GM19035 (cell line): Measurements from ENCODE around the gene PROSER2.
A peak's percentile ranks its signal among the peaks of the same experiment; 100 is the strongest.
"Not testable (repeated sequence)": the region's sequence is repeated elsewhere in the genome, so short reads cannot be mapped to it uniquely, and the experiment has no call there.

Experiments used
- ATAC-seq: cut with Tn5 transposase; IDR thresholded peaks from one replicate; pipeline ENCODE4 v1.9.1; 2021; ENCODE audit not compliant: unreplicated experiment

Gene PROSER2

DNA sequence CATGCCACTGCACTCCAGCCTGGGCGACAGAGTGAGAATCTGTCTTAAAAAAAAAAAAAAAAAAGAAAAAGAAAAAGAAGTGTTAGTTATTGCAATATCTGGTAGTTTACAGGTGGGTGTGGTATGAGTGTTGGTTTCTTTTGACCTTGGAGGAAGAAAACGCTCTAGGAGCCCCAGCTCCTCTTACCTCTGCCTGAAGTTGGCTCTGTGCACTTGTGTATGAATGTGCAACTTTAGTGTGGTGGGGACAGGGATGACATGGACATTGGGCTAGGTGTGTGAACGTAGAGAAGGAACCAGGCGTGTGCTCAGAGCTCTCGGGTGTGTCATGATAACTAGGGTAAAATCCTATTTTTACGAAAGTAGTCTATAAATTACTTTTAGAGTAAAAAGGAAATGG is 11.9 kb downstream of the PROSER2 start:
- ATAC-seq, result no peak

- ATAC-seq, result no peak
Observed at GRCh38 chr10:11835704-11836103, 12.5 kb downstream of the PROSER2 start.

DNA sequence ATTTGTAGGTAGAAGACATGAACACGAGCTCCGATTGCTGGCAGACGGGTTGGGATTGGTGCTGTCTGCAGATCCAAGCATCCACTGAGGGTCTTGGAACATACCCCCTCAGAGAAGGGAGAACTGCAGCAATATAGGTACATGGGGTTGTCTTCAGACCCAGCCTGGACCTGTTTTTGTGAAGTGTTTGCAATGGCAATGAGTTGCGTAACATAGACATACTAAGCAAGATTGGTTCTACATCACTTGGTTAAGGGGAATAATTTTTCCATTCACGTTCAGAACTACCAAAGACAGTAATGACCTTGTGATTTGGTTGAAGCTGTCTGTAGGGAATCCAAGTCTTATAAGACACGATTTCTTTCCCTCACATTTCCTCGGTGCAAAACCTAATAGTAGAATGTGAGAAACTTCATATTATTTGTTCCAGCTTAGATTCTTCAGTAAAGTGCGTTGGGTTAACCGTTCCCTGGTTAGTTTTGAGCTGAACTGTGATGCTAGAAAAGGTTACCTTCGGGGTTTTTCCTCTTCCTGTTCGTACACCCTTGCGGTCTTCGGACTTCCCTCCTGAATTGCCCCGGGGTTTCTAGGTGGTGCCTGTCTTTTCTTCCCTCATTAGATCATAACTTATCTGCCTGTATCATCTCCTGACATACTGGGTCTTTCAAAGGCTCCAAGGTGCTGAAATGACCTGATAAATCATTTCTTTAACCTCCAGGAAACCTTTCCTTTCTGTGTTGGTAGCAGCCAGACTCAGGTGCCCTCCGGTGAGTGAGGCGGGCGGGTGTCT is 14.4 kb downstream of the PROSER2 start:
- no peak for ATAC-seq

- no peak for ATAC-seq
Observed at GRCh38 chr10:11838298-11838852, 15.2 kb downstream of the PROSER2 start.

- no peak for ATAC-seq
Observed at GRCh38 chr10:11841375-11841774, 18.2 kb downstream of the PROSER2 start.

DNA sequence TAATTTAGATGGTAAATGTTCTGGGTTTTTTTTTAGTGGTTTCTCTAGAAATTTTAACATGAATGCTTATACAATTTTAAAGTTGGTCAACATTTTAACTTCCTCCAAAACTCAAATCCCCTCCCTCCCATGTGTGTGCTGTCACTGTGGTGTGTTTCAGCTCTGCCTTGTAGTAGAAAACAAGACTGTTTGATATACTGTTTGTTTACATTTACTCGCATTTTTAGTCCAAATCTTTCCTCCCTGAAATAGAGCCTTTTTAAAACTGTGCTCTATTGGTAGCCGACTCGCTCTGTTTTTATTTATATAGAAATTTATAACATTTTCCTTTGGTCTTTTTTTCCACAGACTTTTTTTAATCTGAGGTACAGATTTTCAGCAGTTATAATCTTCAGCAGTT is 19.3 kb downstream of the PROSER2 start:
- no peak for ATAC-seq

DNA sequence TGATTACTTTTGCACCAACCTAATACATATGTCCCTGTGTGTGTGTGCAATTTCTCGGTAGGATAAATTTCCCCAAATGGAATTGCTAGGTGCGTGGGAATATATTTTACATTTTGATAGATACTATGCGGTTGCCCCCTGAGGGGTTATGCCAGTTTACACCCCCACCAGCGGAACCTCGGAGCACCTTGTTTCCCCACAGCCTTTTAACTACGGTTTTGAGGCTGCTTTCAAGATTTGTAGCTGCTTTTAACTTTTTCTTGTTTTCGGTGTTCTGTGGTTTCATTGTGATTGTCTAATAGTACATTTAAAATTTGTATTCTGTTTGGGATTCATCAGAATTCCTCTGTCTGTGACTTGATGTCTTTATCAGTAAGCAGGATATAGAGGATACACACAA is 22.0 kb downstream of the PROSER2 start:
- no peak for ATAC-seq

GRCh38 chr10:11846542-11846941 is 23.4 kb downstream of the PROSER2 start:
- no peak for ATAC-seq

- no peak for ATAC-seq
Observed at GRCh38 chr10:11849277-11849676, 26.1 kb downstream of the PROSER2 start.

DNA sequence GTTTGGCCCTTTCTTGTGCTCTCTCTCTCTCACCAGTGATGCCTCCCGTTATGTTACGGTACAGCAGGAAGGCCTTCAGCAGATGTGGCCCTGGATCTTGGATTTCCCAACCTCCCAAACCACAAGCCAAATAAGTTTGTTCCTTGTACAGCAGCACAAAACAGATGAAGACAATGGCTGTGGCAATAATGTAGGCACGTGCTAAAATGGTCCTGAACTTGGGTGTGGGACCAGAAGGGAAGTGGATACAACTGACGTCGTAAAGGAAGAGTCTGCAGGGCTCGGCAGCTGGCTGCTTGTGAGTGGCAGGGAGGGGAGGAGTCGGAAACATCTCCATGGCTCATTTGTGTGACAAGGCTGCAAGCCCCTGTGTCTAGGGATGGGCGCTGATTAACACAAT is 26.8 kb downstream of the PROSER2 start:
- no peak for ATAC-seq

DNA sequence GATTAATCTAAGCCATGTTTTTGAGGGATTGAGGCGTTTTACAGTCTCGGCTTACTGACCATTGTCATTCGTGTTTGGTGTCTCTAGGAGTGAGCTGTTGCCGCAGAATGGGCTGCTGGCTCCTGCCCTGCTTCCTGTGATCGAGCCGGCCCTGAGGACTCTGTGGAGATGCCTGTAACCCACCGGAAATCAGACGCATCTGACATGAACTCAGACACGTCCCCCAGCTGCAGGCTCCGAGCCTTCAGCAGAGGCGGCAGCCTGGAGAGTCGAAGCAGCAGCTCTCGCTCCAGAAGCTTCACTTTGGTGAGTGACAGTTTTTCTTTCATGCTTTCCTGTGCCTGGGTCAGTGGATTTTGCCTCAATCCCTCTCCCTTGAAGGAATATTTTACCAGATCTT is 28.8 kb downstream of the PROSER2 start:
- no peak for ATAC-seq

DNA sequence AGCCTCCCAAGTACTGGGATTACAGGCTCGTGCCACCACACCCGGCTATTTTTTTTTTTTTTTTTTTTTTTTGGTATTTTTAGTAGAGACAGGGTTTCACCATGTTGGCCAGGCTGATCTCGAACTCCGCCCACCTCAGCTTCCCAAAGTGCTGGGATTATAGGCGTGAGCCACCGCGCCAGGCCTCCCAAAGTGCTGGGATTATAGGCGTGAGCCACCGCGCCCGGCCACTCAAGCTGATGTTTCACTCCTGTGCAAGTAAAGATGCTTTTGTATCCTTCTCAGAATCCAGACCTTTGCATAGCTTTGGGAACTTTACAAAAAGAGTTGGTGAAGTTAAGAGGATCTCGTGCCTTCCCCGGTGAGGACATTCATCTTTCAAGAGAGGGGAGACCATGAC is 29.5 kb downstream of the PROSER2 start:
- ATAC-seq, result not testable (repeated sequence)

DNA sequence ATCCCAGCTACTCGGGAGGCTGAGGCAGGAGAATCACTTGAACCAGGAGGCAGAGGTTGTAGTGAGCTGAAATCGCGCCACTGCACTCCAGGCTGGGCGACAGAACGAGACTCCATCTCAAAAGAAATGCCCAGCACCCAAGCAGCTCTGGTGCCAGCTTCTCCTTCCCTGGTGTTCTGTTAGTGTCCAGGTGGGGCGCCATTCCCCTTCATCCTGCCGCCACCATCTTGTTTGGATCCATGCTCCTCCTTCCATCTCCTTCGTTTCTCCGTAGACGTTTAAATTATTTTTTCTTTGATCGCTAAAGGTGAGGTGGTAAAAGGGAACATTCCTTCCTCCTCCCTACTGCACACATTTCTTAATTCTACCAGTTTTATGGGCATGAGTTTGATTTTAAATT is 30.3 kb downstream of the PROSER2 start:
- no peak for ATAC-seq

GRCh38 chr10:11854301-11854700 is 31.1 kb downstream of the PROSER2 start:
- ATAC-seq, result no peak

GRCh38 chr10:11856089-11856488 is 32.9 kb downstream of the PROSER2 start:
- no peak for ATAC-seq

GRCh38 chr10:11856678-11857077 is 33.5 kb downstream of the PROSER2 start:
- ATAC-seq, result no peak

DNA sequence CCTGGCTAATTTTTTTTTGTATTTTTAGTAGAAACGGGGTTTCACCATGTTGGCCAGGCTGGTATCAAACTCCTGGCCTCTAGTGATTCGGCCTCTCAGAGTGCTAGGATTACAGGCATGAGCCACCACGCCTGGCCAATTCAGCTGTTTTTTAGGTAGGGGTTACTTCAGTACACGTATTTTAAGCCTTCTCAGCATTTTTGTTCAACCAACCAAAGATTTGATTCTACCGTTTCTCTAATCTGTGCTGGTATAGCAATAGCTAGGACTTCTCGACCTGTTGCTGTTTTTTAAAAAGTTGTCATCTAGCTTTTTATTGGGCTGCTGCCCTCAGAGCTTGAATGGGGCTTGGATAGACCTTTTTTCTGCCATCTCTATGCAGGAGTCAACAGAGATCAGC is 34.9 kb downstream of the PROSER2 start:
- ATAC-seq, result no peak

DNA sequence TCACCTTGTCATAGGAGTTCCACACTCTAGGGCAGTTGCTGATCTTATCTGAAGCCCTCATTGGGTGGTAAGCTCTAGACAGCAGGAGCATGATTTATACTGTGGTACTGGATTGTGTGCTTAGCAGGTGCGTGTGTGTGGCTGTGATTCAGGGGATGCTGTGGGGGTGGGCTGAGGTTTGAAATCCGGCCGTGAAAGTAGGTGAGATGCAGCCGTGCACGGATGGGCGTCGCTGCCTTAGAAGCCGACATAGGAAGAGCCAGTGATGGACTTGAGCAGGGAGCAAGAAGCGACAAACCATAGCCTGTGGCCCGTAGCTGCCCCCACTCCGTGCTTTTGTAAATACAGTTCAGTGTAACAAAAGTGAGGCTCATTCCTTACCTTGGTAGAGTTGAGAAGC is 38.2 kb downstream of the PROSER2 start:
- ATAC-seq, result no peak

GRCh38 chr10:11861811-11862428 is 38.8 kb downstream of the PROSER2 start:
- ATAC-seq, result no peak

DNA sequence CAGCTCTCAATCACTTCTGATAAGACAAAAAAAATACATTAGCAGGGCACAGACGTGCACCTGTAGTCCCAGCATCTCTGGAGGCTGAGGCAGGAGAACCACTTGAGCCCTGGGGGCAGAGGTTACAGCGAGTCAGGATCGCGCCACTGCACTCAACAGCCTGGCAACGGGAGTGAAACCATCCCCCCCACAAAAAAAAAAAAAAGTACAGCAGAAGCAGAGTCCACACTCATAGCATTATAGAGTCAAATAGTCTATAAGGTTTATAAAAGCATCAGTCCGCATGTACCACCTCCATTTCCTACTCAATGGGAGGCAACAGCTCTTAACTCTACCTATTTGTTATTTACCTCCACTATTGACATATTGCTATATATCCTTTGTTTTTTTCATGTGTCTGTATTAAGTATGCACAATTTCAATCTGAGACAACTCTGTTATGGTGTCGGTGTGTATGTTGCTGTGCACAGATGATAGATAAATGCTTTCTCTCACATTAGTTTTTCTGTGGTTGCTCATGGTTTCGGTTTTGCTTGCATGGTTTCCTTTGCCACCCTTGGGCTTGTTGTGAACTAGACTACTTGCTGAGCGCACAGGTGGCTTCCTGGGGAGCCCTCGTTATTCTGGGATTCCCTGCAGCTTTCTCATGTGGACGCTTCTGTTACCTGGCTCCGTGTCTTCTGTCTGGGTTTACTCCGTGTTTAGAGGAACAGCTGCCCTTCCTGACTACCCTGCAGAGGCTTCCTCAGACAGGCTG is 40.4 kb downstream of the PROSER2 start:
- ATAC-seq, result peak; percentile 99

GRCh38 chr10:11864727-11865126 is 41.6 kb downstream of the PROSER2 start:
- ATAC-seq, result no peak

- no peak for ATAC-seq
Observed at GRCh38 chr10:11865561-11865960, 42.4 kb downstream of the PROSER2 start.
